Liver (tissue), 9 donors: ENCODE data around the gene YBEY. TPM values are rescaled to one million over a fixed set of nuclear protein-coding genes. Genes with fewer than 3 reads are reported as not detected.

Experiments
- DNase-seq: peaks from one replicate; pipeline ENCODE4 v3.0.0-alpha.2; 2017; ENCODE audit warnings: low spot score
- H3K27ac ChIP-seq, 2 donors: one replicate each; pipeline ENCODE4 v1.7.0; 2013; ENCODE audit warnings: inconsistent platforms in 2 of 2, low read length in 2 of 2, control low read depth in 1 of 2, low read depth in 1 of 2, mild to moderate bottlenecking in 1 of 2
- H3K27me3 ChIP-seq, 4 donors: one replicate each; pipeline versions ENCODE4 v1.6.1 to v1.7.0; 2013; ENCODE audit warnings: low read length in 3 of 4, inconsistent platforms in 1 of 4, mild to moderate bottlenecking in 1 of 4, moderate library complexity in 1 of 4; ENCODE audit not compliant: control insufficient read depth in 4 of 4, insufficient read depth in 4 of 4
- H3K36me3 ChIP-seq, 4 donors: one replicate each; pipeline versions ENCODE4 v1.6.1 to v1.7.0; 2013; ENCODE audit warnings: low read length in 3 of 4, mild to moderate bottlenecking in 3 of 4, low read depth in 1 of 4, moderate library complexity in 1 of 4; ENCODE audit not compliant: control insufficient read depth in 4 of 4, insufficient read depth in 3 of 4
- H3K4me1 ChIP-seq, 4 donors: one replicate each; pipeline versions ENCODE4 v1.6.1 to v1.7.0; 2013; ENCODE audit warnings: low read length in 3 of 4, mild to moderate bottlenecking in 3 of 4, moderate library complexity in 1 of 4; ENCODE audit not compliant: control insufficient read depth in 4 of 4, insufficient read depth in 4 of 4
- H3K4me3 ChIP-seq, 3 donors: one replicate each; pipeline versions ENCODE4 v1.6.1 to v1.7.0; 2013; ENCODE audit warnings: low read length in 3 of 3, control low read depth in 1 of 3, low read depth in 1 of 3, mild to moderate bottlenecking in 1 of 3
- H3K9ac ChIP-seq, 2 donors: one replicate each; pipeline ENCODE4 v1.7.0; 2013; ENCODE audit warnings: low read length in 2 of 2, mild to moderate bottlenecking in 2 of 2, moderate library complexity in 2 of 2, control low read depth in 1 of 2, low read depth in 1 of 2
- H3K9me3 ChIP-seq, 4 donors: one replicate each; pipeline versions ENCODE4 v1.6.1 to v1.7.0; 2013; ENCODE audit warnings: low read length in 3 of 4; ENCODE audit not compliant: control insufficient read depth in 4 of 4
- EGR1 ChIP-seq, 2 donors: IDR thresholded peaks; 2 replicates each; pipeline ENCODE4 v1.6.1; 2016 to 2018; ENCODE audit warnings: antibody characterized with exemption in 2 of 2, low read depth in 2 of 2
- FOXA1 ChIP-seq: IDR thresholded peaks from 2 replicates; pipeline ENCODE4 v1.6.1; 2016; ENCODE audit warnings: antibody characterized with exemption
- FOXA2 ChIP-seq: IDR thresholded peaks from 2 replicates; pipeline ENCODE4 v1.6.1; 2016; ENCODE audit warnings: antibody characterized with exemption
- HNF4A ChIP-seq, 2 donors: conservative IDR thresholded peaks; 2 replicates each; pipeline ENCODE4 v1.6.1; 2016; ENCODE audit warnings: antibody characterized with exemption in 2 of 2, mild to moderate bottlenecking in 2 of 2
- HNF4G ChIP-seq: IDR thresholded peaks from 2 replicates; pipeline ENCODE4 v1.6.1; 2016; ENCODE audit warnings: antibody characterized with exemption
- JUND ChIP-seq, 2 donors: IDR thresholded peaks; 2 replicates each; pipeline ENCODE4 v1.6.1; 2016; ENCODE audit warnings: antibody characterized with exemption in 2 of 2
- NR2F2 ChIP-seq: IDR thresholded peaks from 2 replicates; pipeline ENCODE4 v1.6.1; 2016; ENCODE audit warnings: antibody characterized with exemption
- RAD21 ChIP-seq, 2 donors: IDR thresholded peaks; 2 replicates each; pipeline ENCODE4 v1.6.1; 2016; ENCODE audit warnings: antibody characterized with exemption in 2 of 2, mild to moderate bottlenecking in 2 of 2
- SP1 ChIP-seq: IDR thresholded peaks from 2 replicates; pipeline ENCODE4 v1.6.1; 2018; ENCODE audit warnings: antibody characterized with exemption, mild to moderate bottlenecking
- YY1 ChIP-seq: IDR thresholded peaks from 2 replicates; pipeline ENCODE4 v1.6.1; 2016; ENCODE audit warnings: antibody characterized with exemption, mild to moderate bottlenecking
- WGBS: extraction: QIAGEN DNeasy Blood & Tissue Kit; methylation state at CpG from one replicate; pipeline ENCODE4 v1.1.7; 2013; 5-methylcytosine and 5-hydroxymethylcytosine counted together
- polyA plus RNA-seq, 2 donors: library from polyadenylated mRNA; stranded (reverse) in 1 of 2; unstranded in 1 of 2; fragments of 200-250 nt in 1 of 2; fragments of >200 nt in 1 of 2; fragmentation: Nextera tagmentation in 1 of 2; extraction: Ambion mirVana in 1 of 2; gene quantifications; one replicate each; pipeline versions ENCODE4 v1.2.1 to v1.2.3, GENCODE V29; 2013 to 2015
- total RNA-seq, 2 donors: library from RNA; depleted of rRNA; stranded (reverse); fragments of >200 nt; gene quantifications; one replicate each; pipeline ENCODE4 v1.2.3, GENCODE V29; 2014
- TF ChIP-seq, protein P1 (sequence below): fragments of 150-350 bp; IDR thresholded peaks from 2 replicates; pipeline ENCODE4 v1.5.1; 2017; ENCODE audit warnings: improper control_type of control experiment, low read depth, low read length; ENCODE audit not compliant: missing input control
- TF ChIP-seq, protein P2 (sequence below): IDR thresholded peaks from 2 replicates; pipeline ENCODE4 v1.6.1; 2016; ENCODE audit warnings: antibody characterized with exemption
- TF ChIP-seq, protein P3 (sequence below): IDR thresholded peaks from 2 replicates; pipeline ENCODE4 v1.6.1; 2016; ENCODE audit warnings: antibody characterized with exemption
- donor health status: healthy.
- donor health status: healthy.
- donor health status: healthy.
- donor health status: healthy.
- donor health status: healthy.

Gene YBEY
- total and polyA plus RNA-seq, 4 donors = 6.3 to 11.8 (median 10.0) TPM

DNA sequence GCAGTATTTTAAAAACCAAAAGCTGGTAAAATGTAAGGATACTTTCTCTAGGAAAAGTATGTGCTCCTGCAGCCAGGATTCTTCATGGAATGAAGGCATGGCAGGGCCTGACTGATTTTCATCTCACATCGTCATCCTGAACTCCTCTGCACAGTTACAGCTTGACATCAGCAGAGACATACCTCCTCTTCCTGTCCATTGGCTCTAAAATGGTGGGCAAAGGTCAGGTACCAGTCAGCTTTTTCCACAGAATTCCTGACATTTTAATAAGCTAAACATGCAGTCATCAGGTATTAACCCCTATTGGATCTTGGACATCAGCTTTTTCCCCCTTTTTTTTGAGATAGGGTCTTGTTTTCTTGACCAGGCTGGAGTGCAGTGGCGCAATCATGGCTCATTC, 43.7 kb downstream of the YBEY start:
- H3K36me3 ChIP-seq = peaks cover 2 to 14% (median 8%) of the 10 kb centered on the region in 4 donors
- TF ChIP-seq, protein P1, sequence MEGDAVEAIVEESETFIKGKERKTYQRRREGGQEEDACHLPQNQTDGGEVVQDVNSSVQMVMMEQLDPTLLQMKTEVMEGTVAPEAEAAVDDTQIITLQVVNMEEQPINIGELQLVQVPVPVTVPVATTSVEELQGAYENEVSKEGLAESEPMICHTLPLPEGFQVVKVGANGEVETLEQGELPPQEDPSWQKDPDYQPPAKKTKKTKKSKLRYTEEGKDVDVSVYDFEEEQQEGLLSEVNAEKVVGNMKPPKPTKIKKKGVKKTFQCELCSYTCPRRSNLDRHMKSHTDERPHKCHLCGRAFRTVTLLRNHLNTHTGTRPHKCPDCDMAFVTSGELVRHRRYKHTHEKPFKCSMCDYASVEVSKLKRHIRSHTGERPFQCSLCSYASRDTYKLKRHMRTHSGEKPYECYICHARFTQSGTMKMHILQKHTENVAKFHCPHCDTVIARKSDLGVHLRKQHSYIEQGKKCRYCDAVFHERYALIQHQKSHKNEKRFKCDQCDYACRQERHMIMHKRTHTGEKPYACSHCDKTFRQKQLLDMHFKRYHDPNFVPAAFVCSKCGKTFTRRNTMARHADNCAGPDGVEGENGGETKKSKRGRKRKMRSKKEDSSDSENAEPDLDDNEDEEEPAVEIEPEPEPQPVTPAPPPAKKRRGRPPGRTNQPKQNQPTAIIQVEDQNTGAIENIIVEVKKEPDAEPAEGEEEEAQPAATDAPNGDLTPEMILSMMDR = no peak
- TF ChIP-seq SP1 (no peak), YY1 (no peak)
- H3K4me1 ChIP-seq = peaks cover 0 to 11% (median 6%) of the 10 kb centered on the region in 4 donors
- no peak overlapping the region for H3K4me3 ChIP-seq
- 96% methylated on average over 2 of the region's 2 CpGs for WGBS
- no peak overlapping the region for H3K9ac ChIP-seq
- no peaks in the 10 kb centered on the region for H3K27me3 ChIP-seq
- H3K9me3 ChIP-seq = no peaks in the 10 kb centered on the region
- no peak for DNase-seq
- no peak overlapping the region for H3K27ac ChIP-seq

DNA sequence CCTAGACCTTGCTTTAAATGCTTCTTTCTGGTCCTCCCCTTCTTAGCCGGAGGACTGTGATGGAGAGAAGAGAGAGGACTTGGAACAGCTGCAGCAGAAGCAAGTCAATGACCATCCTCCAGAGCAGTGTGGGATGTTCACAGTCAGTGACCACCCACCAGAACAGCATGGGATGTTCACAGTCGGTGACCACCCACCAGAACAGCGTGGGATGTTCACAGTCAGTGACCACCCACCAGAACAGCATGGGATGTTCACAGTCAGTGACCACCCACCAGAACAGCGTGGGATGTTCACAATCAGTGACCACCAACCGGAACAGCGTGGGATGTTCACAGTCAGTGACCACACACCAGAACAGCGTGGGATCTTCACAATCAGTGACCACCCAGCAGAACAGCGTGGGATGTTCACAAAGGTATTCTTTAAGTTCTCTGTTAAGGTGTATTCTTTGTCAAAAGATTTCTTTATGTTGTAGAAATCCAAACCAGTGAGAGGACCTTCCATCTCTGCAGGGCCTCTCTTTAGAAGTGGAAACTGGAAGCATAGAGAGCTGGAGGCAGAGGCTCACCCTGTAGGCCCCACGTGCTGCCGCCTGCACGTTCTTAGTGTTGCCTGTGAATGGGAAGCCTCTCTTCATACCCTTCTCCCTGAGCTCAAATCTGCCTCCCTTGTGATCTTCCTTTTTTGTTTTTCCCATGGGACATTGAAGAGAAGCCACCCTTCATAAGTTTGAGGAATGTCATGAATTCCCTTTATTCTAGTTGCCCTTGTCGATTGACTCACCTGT, 48.4 kb downstream of the YBEY start:
- TF ChIP-seq EGR1 (IDR thresholded peaks at IDR 0.05; ENCODE audit: low read depth in 2 of 2) (no peak), HNF4A (conservative IDR thresholded peaks at IDR 0.05) (no peak), FOXA2 (no peak), JUND (IDR thresholded peaks at IDR 0.05) (no peak), YY1 (no peak), NR2F2 (no peak), HNF4G (no peak), SP1 (no peak), FOXA1 (no peak), RAD21 (IDR thresholded peaks at IDR 0.05) (no peak)
- TF ChIP-seq, protein P2, sequence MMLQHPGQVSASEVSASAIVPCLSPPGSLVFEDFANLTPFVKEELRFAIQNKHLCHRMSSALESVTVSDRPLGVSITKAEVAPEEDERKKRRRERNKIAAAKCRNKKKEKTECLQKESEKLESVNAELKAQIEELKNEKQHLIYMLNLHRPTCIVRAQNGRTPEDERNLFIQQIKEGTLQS = no peak
- TF ChIP-seq, protein P3, sequence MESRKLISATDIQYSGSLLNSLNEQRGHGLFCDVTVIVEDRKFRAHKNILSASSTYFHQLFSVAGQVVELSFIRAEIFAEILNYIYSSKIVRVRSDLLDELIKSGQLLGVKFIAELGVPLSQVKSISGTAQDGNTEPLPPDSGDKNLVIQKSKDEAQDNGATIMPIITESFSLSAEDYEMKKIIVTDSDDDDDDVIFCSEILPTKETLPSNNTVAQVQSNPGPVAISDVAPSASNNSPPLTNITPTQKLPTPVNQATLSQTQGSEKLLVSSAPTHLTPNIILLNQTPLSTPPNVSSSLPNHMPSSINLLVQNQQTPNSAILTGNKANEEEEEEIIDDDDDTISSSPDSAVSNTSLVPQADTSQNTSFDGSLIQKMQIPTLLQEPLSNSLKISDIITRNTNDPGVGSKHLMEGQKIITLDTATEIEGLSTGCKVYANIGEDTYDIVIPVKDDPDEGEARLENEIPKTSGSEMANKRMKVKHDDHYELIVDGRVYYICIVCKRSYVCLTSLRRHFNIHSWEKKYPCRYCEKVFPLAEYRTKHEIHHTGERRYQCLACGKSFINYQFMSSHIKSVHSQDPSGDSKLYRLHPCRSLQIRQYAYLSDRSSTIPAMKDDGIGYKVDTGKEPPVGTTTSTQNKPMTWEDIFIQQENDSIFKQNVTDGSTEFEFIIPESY = no peak
- TF ChIP-seq, protein P1 = no peak
- no peaks in the 10 kb centered on the region for H3K9me3 ChIP-seq
- no peaks in the 10 kb centered on the region for H3K27me3 ChIP-seq
- H3K4me3 ChIP-seq = no peak overlapping the region
- H3K9ac ChIP-seq = no peak overlapping the region
- H3K36me3 ChIP-seq = peaks cover 6 to 29% (median 16%) of the 10 kb centered on the region in 4 donors
- DNase-seq = no peak
- 94% methylated on average over 12 of the region's 12 CpGs for WGBS
- no peak overlapping the region for H3K27ac ChIP-seq
- H3K4me1 ChIP-seq = no peaks in the 10 kb centered on the region
